ENCODE measurements around the gene MMP21.

The MMP21 gene

DNA sequence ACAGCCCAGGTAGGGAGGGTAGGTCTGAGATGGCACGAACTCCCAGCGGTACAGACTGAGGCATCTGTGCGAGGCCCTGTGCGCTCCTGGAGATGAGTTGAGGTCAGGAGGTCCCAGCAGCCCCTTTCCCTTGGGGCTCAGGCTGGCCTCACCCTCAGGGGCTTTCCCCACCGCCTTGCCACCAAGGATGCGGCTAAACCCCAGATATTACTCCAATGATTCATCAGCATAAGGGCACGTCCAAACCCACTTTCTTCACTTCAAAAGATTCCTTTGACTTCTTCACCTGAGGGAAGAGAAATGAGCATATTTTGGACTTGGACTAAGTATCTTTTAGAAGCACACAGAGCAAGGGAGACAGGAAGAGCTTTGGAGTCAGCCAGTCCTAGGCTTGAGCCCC is 27.1 kb upstream of the MMP21 start:
- TF ChIP-seq EP300 (IDR thresholded peaks at IDR 0.05; ENCODE audit: borderline replicate concordance) (no peak), CREB1 (IDR thresholded peaks at IDR 0.05; ENCODE audit: low read depth) (no peak), RAD21 (IDR thresholded peaks at IDR 0.05; ENCODE audit: low read depth) (no peak), EGR1 (IDR thresholded peaks at IDR 0.05) (no peak), TEAD4 (IDR thresholded peaks at IDR 0.05) (no peak), NFIC (IDR thresholded peaks at IDR 0.05) (no peak), YY1 (IDR thresholded peaks at IDR 0.05; ENCODE audit: low read depth) (no peak), TCF12 (IDR thresholded peaks at IDR 0.05; ENCODE audit: low read depth) (no peak), TAF1 (IDR thresholded peaks at IDR 0.05; ENCODE audit: low read depth) (no peak), FOXM1 (IDR thresholded peaks at IDR 0.05; ENCODE audit: borderline replicate concordance, low read depth) (no peak), CEBPB (IDR thresholded peaks at IDR 0.05) (no peak)
- TF ChIP-seq, protein P1, sequence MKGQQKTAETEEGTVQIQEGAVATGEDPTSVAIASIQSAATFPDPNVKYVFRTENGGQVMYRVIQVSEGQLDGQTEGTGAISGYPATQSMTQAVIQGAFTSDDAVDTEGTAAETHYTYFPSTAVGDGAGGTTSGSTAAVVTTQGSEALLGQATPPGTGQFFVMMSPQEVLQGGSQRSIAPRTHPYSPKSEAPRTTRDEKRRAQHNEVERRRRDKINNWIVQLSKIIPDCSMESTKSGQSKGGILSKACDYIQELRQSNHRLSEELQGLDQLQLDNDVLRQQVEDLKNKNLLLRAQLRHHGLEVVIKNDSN (IDR thresholded peaks at IDR 0.05), result no peak
- TF ChIP-seq, protein P2, sequence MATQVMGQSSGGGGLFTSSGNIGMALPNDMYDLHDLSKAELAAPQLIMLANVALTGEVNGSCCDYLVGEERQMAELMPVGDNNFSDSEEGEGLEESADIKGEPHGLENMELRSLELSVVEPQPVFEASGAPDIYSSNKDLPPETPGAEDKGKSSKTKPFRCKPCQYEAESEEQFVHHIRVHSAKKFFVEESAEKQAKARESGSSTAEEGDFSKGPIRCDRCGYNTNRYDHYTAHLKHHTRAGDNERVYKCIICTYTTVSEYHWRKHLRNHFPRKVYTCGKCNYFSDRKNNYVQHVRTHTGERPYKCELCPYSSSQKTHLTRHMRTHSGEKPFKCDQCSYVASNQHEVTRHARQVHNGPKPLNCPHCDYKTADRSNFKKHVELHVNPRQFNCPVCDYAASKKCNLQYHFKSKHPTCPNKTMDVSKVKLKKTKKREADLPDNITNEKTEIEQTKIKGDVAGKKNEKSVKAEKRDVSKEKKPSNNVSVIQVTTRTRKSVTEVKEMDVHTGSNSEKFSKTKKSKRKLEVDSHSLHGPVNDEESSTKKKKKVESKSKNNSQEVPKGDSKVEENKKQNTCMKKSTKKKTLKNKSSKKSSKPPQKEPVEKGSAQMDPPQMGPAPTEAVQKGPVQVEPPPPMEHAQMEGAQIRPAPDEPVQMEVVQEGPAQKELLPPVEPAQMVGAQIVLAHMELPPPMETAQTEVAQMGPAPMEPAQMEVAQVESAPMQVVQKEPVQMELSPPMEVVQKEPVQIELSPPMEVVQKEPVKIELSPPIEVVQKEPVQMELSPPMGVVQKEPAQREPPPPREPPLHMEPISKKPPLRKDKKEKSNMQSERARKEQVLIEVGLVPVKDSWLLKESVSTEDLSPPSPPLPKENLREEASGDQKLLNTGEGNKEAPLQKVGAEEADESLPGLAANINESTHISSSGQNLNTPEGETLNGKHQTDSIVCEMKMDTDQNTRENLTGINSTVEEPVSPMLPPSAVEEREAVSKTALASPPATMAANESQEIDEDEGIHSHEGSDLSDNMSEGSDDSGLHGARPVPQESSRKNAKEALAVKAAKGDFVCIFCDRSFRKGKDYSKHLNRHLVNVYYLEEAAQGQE (IDR thresholded peaks at IDR 0.05; ENCODE audit: low read depth), result no peak

DNA sequence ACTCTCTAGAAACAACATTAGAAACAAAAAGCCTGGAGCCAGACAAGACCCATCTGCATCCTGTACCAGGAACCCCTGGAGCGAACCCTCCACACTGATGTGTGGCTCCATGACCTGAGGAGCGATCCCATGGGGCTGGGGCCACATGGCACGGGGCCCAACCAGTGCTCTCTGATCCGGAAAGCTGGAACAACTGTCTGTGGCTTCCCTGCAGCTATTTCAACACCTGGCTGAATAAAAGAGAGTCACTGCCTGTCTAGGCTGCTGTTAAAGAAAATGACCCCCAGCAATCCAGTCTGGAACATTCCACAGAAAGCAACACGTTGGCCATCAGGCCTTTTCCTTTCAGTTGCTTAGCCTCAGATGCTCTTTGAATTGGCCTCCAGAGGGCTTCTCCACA is 26.5 kb upstream of the MMP21 start:
- no peak for TF ChIP-seq TCF12 (IDR thresholded peaks at IDR 0.05; ENCODE audit: low read depth)
- TF ChIP-seq FOXM1 (IDR thresholded peaks at IDR 0.05; ENCODE audit: borderline replicate concordance, low read depth), result no peak
- TF ChIP-seq, protein P1 (IDR thresholded peaks at IDR 0.05), result no peak
- TF ChIP-seq TAF1 (IDR thresholded peaks at IDR 0.05; ENCODE audit: low read depth), result no peak
- no peak for TF ChIP-seq EP300 (IDR thresholded peaks at IDR 0.05; ENCODE audit: borderline replicate concordance)
- TF ChIP-seq YY1 (IDR thresholded peaks at IDR 0.05; ENCODE audit: low read depth), result no peak
- TF ChIP-seq RAD21 (IDR thresholded peaks at IDR 0.05; ENCODE audit: low read depth), result no peak
- TF ChIP-seq ZBTB7A (IDR thresholded peaks at IDR 0.05; ENCODE audit: low read depth), result no peak
- TF ChIP-seq, protein P2 (IDR thresholded peaks at IDR 0.05; ENCODE audit: low read depth), result no peak
- TF ChIP-seq, protein P3, sequence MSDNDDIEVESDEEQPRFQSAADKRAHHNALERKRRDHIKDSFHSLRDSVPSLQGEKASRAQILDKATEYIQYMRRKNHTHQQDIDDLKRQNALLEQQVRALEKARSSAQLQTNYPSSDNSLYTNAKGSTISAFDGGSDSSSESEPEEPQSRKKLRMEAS (IDR thresholded peaks at IDR 0.05), result no peak
- TF ChIP-seq CEBPB (IDR thresholded peaks at IDR 0.05), result no peak
- no peak for TF ChIP-seq EGR1 (IDR thresholded peaks at IDR 0.05)
- no peak for TF ChIP-seq CREB1 (IDR thresholded peaks at IDR 0.05; ENCODE audit: low read depth)
- no peak for TF ChIP-seq TEAD4 (IDR thresholded peaks at IDR 0.05)
- no peak for TF ChIP-seq NFIC (IDR thresholded peaks at IDR 0.05)

DNA sequence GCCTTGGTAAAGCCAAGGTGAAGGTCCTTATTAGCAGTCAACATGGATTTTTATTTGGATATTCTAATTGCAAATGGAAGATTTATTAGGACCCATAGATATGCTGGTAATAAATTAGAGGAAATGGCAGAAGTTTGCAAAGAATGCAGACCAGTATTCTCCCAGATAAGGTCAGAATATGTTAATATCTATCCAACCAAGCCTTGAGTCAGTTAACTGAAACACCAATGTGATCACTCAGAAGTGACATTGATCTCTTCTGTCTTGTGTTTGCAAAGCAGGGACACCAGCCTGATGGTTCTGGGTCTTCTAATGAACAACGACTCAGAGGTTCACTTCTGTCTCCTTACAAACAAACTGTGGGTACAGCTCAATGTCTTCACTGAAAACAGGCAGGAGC is 26.0 kb upstream of the MMP21 start:
- TF ChIP-seq, protein P2 (IDR thresholded peaks at IDR 0.05; ENCODE audit: low read depth), result no peak
- TF ChIP-seq NFIC (IDR thresholded peaks at IDR 0.05), result no peak
- TF ChIP-seq EGR1 (IDR thresholded peaks at IDR 0.05), result no peak
- TF ChIP-seq ZBTB7A (IDR thresholded peaks at IDR 0.05; ENCODE audit: low read depth), result no peak
- no peak for TF ChIP-seq TCF12 (IDR thresholded peaks at IDR 0.05; ENCODE audit: low read depth)
- TF ChIP-seq, protein P1 (IDR thresholded peaks at IDR 0.05), result no peak
- no peak for TF ChIP-seq RAD21 (IDR thresholded peaks at IDR 0.05; ENCODE audit: low read depth)

DNA sequence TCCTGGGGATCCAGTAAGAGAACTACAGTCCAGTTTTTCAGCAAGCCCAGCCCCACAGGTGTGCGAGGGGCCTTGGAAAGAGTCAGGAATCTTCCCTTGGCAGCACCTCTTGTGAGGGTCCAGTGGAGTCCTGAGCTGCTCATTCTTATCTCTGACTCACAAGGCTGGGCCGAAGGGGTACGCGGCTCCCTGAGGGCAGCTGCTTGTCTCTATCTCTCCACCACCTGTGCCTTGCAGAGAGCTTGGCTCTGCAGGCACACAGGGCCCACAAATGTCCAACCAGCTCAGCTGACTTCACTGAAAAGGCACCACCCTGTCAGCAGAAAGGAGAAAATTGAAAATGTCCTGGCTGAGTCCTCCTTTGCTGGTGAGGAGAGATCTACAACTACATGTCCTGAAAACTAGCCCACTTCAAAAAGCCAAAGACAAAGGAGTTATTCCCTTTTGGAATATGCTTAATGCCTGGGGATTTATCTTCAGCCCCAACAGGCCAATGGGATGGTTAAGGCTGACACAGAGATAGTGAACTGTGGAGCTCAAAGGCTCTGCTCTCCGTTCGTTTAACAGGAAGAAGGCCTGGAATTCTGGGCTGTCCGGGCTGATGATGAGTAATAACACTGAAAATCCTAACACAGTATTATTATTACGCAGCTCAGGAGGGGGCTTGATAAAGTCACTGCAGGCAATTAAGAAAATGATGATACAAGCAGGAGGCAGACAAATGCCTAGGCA is 24.0 kb upstream of the MMP21 start:
- TF ChIP-seq ZBTB7A (IDR thresholded peaks at IDR 0.05; ENCODE audit: low read depth) (no peak), TCF12 (IDR thresholded peaks at IDR 0.05; ENCODE audit: low read depth) (no peak), TAF1 (IDR thresholded peaks at IDR 0.05; ENCODE audit: low read depth) (no peak), RAD21 (IDR thresholded peaks at IDR 0.05; ENCODE audit: low read depth) (no peak), YY1 (IDR thresholded peaks at IDR 0.05; ENCODE audit: low read depth) (no peak), EGR1 (IDR thresholded peaks at IDR 0.05) (no peak), CREB1 (IDR thresholded peaks at IDR 0.05; ENCODE audit: low read depth) (no peak), TEAD4 (IDR thresholded peaks at IDR 0.05) (no peak), CEBPB (IDR thresholded peaks at IDR 0.05) (no peak), FOXM1 (IDR thresholded peaks at IDR 0.05; ENCODE audit: borderline replicate concordance, low read depth) (no peak), EP300 (IDR thresholded peaks at IDR 0.05; ENCODE audit: borderline replicate concordance) (no peak), NFIC (IDR thresholded peaks at IDR 0.05) (no peak)
- TF ChIP-seq, protein P3 (IDR thresholded peaks at IDR 0.05), result no peak
- TF ChIP-seq, protein P1 (IDR thresholded peaks at IDR 0.05), result no peak
- TF ChIP-seq, protein P2 (IDR thresholded peaks at IDR 0.05; ENCODE audit: low read depth), result no peak
